H9 (cell line): ENCODE results near the gene OLIG3. TPM values are rescaled to one million over a fixed set of nuclear protein-coding genes. Genes with fewer than 3 reads are reported as not detected.

Source experiments
- DNase-seq: peaks from one replicate; pipeline ENCODE4 v3.0.0-alpha.2; 2017
- H2AFZ ChIP-seq: one replicate; pipeline ENCODE4 v1.6.1; 2013; ENCODE audit warnings: mild to moderate bottlenecking, low read length, control low read depth, moderate library complexity
- H2AK5ac ChIP-seq: 2 replicates; pipeline ENCODE4 v1.6.1; 2013; ENCODE audit warnings: low read length, control low read depth, mixed read lengths; ENCODE audit not compliant: insufficient read length
- H2BK120ac ChIP-seq: one replicate; pipeline ENCODE4 v1.6.1; 2013; ENCODE audit warnings: low read depth, mild to moderate bottlenecking, low read length, control low read depth, inconsistent platforms; ENCODE audit not compliant: poor library complexity, severe bottlenecking
- H2BK12ac ChIP-seq: 2 replicates; pipeline ENCODE4 v1.6.1; 2013; ENCODE audit warnings: low read length, control low read depth, mixed read lengths, low read depth; ENCODE audit not compliant: insufficient read length
- H2BK15ac ChIP-seq: 2 replicates; pipeline ENCODE4 v1.6.1; 2013; ENCODE audit warnings: low read depth, low read length, control low read depth
- H2BK20ac ChIP-seq: one replicate; pipeline ENCODE4 v1.6.1; 2013; ENCODE audit warnings: low read depth, mild to moderate bottlenecking, low read length, control low read depth, inconsistent platforms; ENCODE audit not compliant: poor library complexity, severe bottlenecking
- H2BK5ac ChIP-seq: 2 replicates; pipeline ENCODE4 v1.6.1; 2013; ENCODE audit warnings: low read length, control low read depth, mixed read lengths; ENCODE audit not compliant: insufficient read length
- H3K14ac ChIP-seq: 2 replicates; pipeline ENCODE4 v1.6.1; 2013; ENCODE audit warnings: low read length, control low read depth; ENCODE audit not compliant: insufficient read depth
- H3K18ac ChIP-seq: 2 replicates; pipeline ENCODE4 v1.6.1; 2013; ENCODE audit warnings: low read depth, mild to moderate bottlenecking, mixed read lengths, low read length, control low read depth; ENCODE audit not compliant: insufficient read length
- H3K23ac ChIP-seq: 2 replicates; pipeline ENCODE4 v1.6.1; 2013; ENCODE audit warnings: low read length, control low read depth, mixed read lengths, low read depth; ENCODE audit not compliant: insufficient read length
- H3K23me2 ChIP-seq: 2 replicates; pipeline ENCODE4 v1.6.1; 2013; ENCODE audit warnings: low read depth, mild to moderate bottlenecking, mixed read lengths, low read length, control low read depth; ENCODE audit not compliant: insufficient read length, poor library complexity, severe bottlenecking
- H3K27ac ChIP-seq: 2 replicates; pipeline ENCODE4 v1.5.1; 2013; ENCODE audit warnings: low read length, control low read depth, mixed read lengths, low read depth; ENCODE audit not compliant: insufficient read length
- H3K27me3 ChIP-seq: 2 replicates; pipeline ENCODE4 v1.6.1; 2013; ENCODE audit warnings: low read length, control low read depth, inconsistent platforms; ENCODE audit not compliant: insufficient read depth
- H3K4ac ChIP-seq: 2 replicates; pipeline ENCODE4 v1.6.1; 2013; ENCODE audit warnings: low read depth, mild to moderate bottlenecking, control low read depth, inconsistent platforms, low read length, moderate library complexity
- H3K4me1 ChIP-seq: 2 replicates; pipeline ENCODE4 v1.6.1; 2013; ENCODE audit warnings: low read length, control low read depth, inconsistent platforms; ENCODE audit not compliant: insufficient read depth
- H3K4me2 ChIP-seq: 2 replicates; pipeline ENCODE4 v1.6.1; 2013; ENCODE audit warnings: low read length, control low read depth, mixed read lengths; ENCODE audit not compliant: insufficient read length, insufficient read depth
- H3K56ac ChIP-seq: 2 replicates; pipeline ENCODE4 v1.6.1; 2013; ENCODE audit warnings: low read depth, mild to moderate bottlenecking, mixed read lengths, low read length, control low read depth; ENCODE audit not compliant: insufficient read length
- H3K79me1 ChIP-seq: 2 replicates; pipeline ENCODE4 v1.6.1; 2013; ENCODE audit warnings: low read depth, mild to moderate bottlenecking, moderate library complexity, low read length, control low read depth, inconsistent platforms; ENCODE audit not compliant: insufficient read depth, poor library complexity, severe bottlenecking
- H3K79me2 ChIP-seq: 2 replicates; pipeline ENCODE4 v1.6.1; 2013; ENCODE audit warnings: low read length, control low read depth, inconsistent platforms; ENCODE audit not compliant: insufficient read depth
- H3K9ac ChIP-seq: 2 replicates; pipeline ENCODE4 v1.6.1; 2013; ENCODE audit warnings: low read length, control low read depth, mixed read lengths; ENCODE audit not compliant: insufficient read length; ENCODE audit errors: extremely low read depth
- H3K9me3 ChIP-seq: one replicate; pipeline ENCODE4 v1.6.1; 2013; ENCODE audit warnings: low read depth, low read length, inconsistent platforms; ENCODE audit not compliant: control insufficient read depth
- H3T11ph ChIP-seq: one replicate; pipeline ENCODE4 v1.6.1; 2013; ENCODE audit warnings: mild to moderate bottlenecking, low read length, control low read depth, inconsistent platforms
- H4K20me1 ChIP-seq: one replicate; pipeline ENCODE4 v1.6.1; 2013; ENCODE audit not compliant: control insufficient read depth, insufficient read length, insufficient read depth
- H4K5ac ChIP-seq: 2 replicates; pipeline ENCODE4 v1.6.1; 2013; ENCODE audit warnings: low read depth, mild to moderate bottlenecking, mixed read lengths, low read length, control low read depth; ENCODE audit not compliant: insufficient read length
- H4K8ac ChIP-seq: replicated peaks from 2 replicates; pipeline ENCODE4 v1.6.1; 2013; ENCODE audit warnings: low read length, control low read depth, mixed read lengths, low read depth; ENCODE audit not compliant: insufficient read length
- H4K91ac ChIP-seq: 2 replicates; pipeline ENCODE4 v1.6.1; 2013; ENCODE audit warnings: low read depth, mild to moderate bottlenecking, moderate library complexity, mixed read lengths, low read length, control low read depth; ENCODE audit not compliant: insufficient read length
- H3K27ac Mint-ChIP-seq, 3 experiments: 2 replicates in 2 of 3; 3 replicates in 1 of 3; pipeline ENCODE4 v1.8.0; 2020 to 2021; ENCODE audit warnings: mixed read lengths in 3 of 3, mild to moderate bottlenecking in 1 of 3, moderate library complexity in 1 of 3
- H3K27me3 Mint-ChIP-seq: 2 replicates; pipeline ENCODE4 v1.8.0; 2021; ENCODE audit warnings: low read depth, mild to moderate bottlenecking, moderate library complexity, mixed read lengths
- H3K36me3 Mint-ChIP-seq, 3 experiments: 2 replicates in 2 of 3; 3 replicates in 1 of 3; pipeline ENCODE4 v1.8.0; 2020 to 2021; ENCODE audit warnings: low read depth in 3 of 3, mixed read lengths in 3 of 3; ENCODE audit not compliant: insufficient read depth in 1 of 3
- H3K4me1 Mint-ChIP-seq, 2 experiments: 2 replicates each; pipeline ENCODE4 v1.8.0; 2020; ENCODE audit warnings: mixed read lengths in 2 of 2
- H3K4me3 Mint-ChIP-seq, 2 experiments: 2 replicates in 1 of 2; 3 replicates in 1 of 2; pipeline ENCODE4 v1.8.0; 2020 to 2021; ENCODE audit warnings: mild to moderate bottlenecking in 2 of 2, mixed read lengths in 2 of 2, moderate library complexity in 1 of 2
- H3K9me3 Mint-ChIP-seq, 2 experiments: 2 replicates in 1 of 2; 3 replicates in 1 of 2; pipeline ENCODE4 v1.8.0; 2020; ENCODE audit warnings: mild to moderate bottlenecking in 2 of 2, mixed read lengths in 2 of 2, moderate library complexity in 1 of 2
- WGBS: extraction: QIAGEN DNeasy Blood & Tissue Kit; methylation state at CpG from one replicate; pipeline ENCODE4 v1.1.7; 2013; ENCODE audit warnings: missing lambda C conversion rate, low lambda C conversion rate, mixed read lengths; ENCODE audit not compliant: insufficient read length; ENCODE audit errors: extremely low coverage; 5-methylcytosine and 5-hydroxymethylcytosine counted together
- total RNA-seq: library from RNA; stranded (reverse); gene quantifications from 2 replicates; pipeline ENCODE4 v1.2.1, GENCODE V29; 2021
- TF ChIP-seq, protein P1 (sequence below): fragments of 200-600 bp; sonication (generic); conservative IDR thresholded peaks from 3 replicates; pipeline ENCODE4 v1.8.0; 2021; ENCODE audit warnings: antibody characterized with exemption, mild to moderate bottlenecking

The OLIG3 gene
- total RNA-seq, 1 experiment from 2014 or later, result 0.22 TPM

DNA sequence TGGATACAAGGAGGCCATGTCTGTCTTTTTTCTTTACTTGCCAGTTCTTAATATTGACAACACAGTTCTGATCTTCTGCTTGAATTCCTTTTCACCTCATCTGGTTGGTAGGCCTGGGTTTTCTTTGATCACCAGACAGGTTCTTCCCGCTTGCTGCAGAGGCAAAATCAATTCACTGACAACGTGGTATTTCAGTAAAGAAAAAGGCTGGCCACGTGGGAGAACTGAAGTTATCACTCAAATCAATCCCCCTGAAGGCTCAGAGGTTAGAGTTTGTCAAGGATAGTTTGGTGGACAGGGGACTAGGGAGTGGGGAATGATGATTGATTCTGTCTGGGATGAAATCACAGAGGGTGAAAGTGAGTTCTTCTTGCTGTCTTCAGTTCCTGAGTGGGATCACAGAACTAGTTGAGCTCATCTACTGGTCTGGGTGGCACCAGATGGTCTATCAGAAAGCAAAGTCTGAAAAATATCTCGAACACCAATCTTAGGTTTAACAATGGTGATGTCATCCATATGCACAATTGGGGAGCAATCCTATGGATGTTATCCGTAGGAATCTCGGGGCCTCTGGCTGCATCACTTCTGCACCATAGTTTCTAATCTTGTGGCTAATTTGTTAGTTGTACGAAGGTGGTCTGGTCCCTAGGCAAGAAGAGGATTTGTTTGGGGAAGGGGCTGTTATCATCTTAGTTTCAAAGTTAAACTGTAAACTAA lies 37.3 kb upstream of the OLIG3 start:
- H3K9me3 Mint-ChIP-seq, result peaks cover 1 to 3% of the 10 kb centered on the region in 2 experiments
- H3K9me3 ChIP-seq, result no peaks in the 10 kb centered on the region
- peaks cover 0 to 2% (median 0%) of the 10 kb centered on the region in 3 experiments; a peak in 2 of 7 replicates for H3K36me3 Mint-ChIP-seq
- H3K4me2 ChIP-seq, result no peak overlapping the region
- no CpG with 5 or more reads among the region's 7 CpGs for WGBS
- H3K23ac ChIP-seq, result no peak overlapping the region
- H4K5ac ChIP-seq, result no peak overlapping the region
- no peak overlapping the region for H3K27ac ChIP-seq
- H3K9ac ChIP-seq, result no peak overlapping the region
- TF ChIP-seq, protein P1, sequence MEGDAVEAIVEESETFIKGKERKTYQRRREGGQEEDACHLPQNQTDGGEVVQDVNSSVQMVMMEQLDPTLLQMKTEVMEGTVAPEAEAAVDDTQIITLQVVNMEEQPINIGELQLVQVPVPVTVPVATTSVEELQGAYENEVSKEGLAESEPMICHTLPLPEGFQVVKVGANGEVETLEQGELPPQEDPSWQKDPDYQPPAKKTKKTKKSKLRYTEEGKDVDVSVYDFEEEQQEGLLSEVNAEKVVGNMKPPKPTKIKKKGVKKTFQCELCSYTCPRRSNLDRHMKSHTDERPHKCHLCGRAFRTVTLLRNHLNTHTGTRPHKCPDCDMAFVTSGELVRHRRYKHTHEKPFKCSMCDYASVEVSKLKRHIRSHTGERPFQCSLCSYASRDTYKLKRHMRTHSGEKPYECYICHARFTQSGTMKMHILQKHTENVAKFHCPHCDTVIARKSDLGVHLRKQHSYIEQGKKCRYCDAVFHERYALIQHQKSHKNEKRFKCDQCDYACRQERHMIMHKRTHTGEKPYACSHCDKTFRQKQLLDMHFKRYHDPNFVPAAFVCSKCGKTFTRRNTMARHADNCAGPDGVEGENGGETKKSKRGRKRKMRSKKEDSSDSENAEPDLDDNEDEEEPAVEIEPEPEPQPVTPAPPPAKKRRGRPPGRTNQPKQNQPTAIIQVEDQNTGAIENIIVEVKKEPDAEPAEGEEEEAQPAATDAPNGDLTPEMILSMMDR, result no peak
- H3K4me1 ChIP-seq, result no peaks in the 10 kb centered on the region
- H3K23me2 ChIP-seq, result no peaks in the 10 kb centered on the region
- no peak overlapping the region for H2BK20ac ChIP-seq
- peaks cover 8% of the 10 kb centered on the region for H3K27me3 Mint-ChIP-seq
- H4K8ac ChIP-seq, result no peak overlapping the region
- H2AK5ac ChIP-seq, result no peak overlapping the region
- H2BK120ac ChIP-seq, result no peak overlapping the region
- peaks cover 3 to 5% of the 10 kb centered on the region in 2 experiments; a peak in 2 of 4 replicates for H3K4me1 Mint-ChIP-seq
- H3K79me2 ChIP-seq, result 0 out of 2 replicates have a peak, but pooled peaks cover 2% of the 10 kb centered on the region
- no peak overlapping the region for H3K56ac ChIP-seq
- no peaks in the 10 kb centered on the region for H3K79me1 ChIP-seq
- no peak for DNase-seq
- no peak overlapping the region for H3K4me3 Mint-ChIP-seq
- no peak overlapping the region for H3K27ac Mint-ChIP-seq
- H2BK15ac ChIP-seq, result no peak overlapping the region
- no peak overlapping the region for H3K4ac ChIP-seq
- H3K14ac ChIP-seq, result no peak overlapping the region
- no peak overlapping the region for H4K91ac ChIP-seq
- no peak overlapping the region for H3T11ph ChIP-seq
- H3K18ac ChIP-seq, result no peak overlapping the region
- no peak overlapping the region for H2AFZ ChIP-seq
- no peaks in the 10 kb centered on the region for H4K20me1 ChIP-seq
- H2BK5ac ChIP-seq, result no peak overlapping the region
- H3K27me3 ChIP-seq, result no peaks in the 10 kb centered on the region
- H2BK12ac ChIP-seq, result no peak overlapping the region
